Ishikawa (cell line): Measurements from ENCODE around the gene AZU1.

ENCODE experiments used
- CEBPB ChIP-seq: IDR thresholded peaks from 2 replicates; pipeline ENCODE4 v1.6.1; 2012
- CREB1 ChIP-seq: IDR thresholded peaks from 2 replicates; pipeline ENCODE4 v1.6.1; 2012; ENCODE audit warnings: low read depth
- EGR1 ChIP-seq: IDR thresholded peaks from 2 replicates; pipeline ENCODE4 v1.6.1; 2012
- EP300 ChIP-seq: IDR thresholded peaks from 2 replicates; pipeline ENCODE4 v1.6.1; 2012; ENCODE audit warnings: borderline replicate concordance
- FOXM1 ChIP-seq: IDR thresholded peaks from 2 replicates; pipeline ENCODE4 v1.6.1; 2012; ENCODE audit warnings: low read depth, borderline replicate concordance
- NFIC ChIP-seq: IDR thresholded peaks from 2 replicates; pipeline ENCODE4 v1.6.1; 2012
- RAD21 ChIP-seq: IDR thresholded peaks from 2 replicates; pipeline ENCODE4 v1.6.1; 2012; ENCODE audit warnings: low read depth
- TAF1 ChIP-seq: IDR thresholded peaks from 2 replicates; pipeline ENCODE4 v1.6.1; 2012; ENCODE audit warnings: low read depth, mild to moderate bottlenecking
- TCF12 ChIP-seq: IDR thresholded peaks from 2 replicates; pipeline ENCODE4 v1.6.1; 2012; ENCODE audit warnings: low read depth
- TEAD4 ChIP-seq: IDR thresholded peaks from 2 replicates; pipeline ENCODE4 v1.6.1; 2012
- USF1 ChIP-seq: IDR thresholded peaks from 2 replicates; pipeline ENCODE4 v1.6.1; 2012
- YY1 ChIP-seq: IDR thresholded peaks from 2 replicates; pipeline ENCODE4 v1.6.1; 2012; ENCODE audit warnings: low read depth
- ZBTB7A ChIP-seq: IDR thresholded peaks from 2 replicates; pipeline ENCODE4 v1.6.1; 2012; ENCODE audit warnings: low read depth
- TF ChIP-seq, protein P1 (sequence below): IDR thresholded peaks from 2 replicates; pipeline ENCODE4 v1.6.1; 2012; ENCODE audit warnings: low read depth, mild to moderate bottlenecking
- TF ChIP-seq, protein P2 (sequence below): IDR thresholded peaks from 2 replicates; pipeline ENCODE4 v1.6.1; 2012

AZU1 gene

GRCh38 chr19:788983-789700 is 38.5 kb upstream of the AZU1 start:
- TF ChIP-seq USF1 (no peak), EP300 (no peak), EGR1 (no peak), TAF1 (no peak), TEAD4 (no peak), TCF12 (no peak), YY1 (no peak), CEBPB (no peak), NFIC (no peak), RAD21 (no peak)
- TF ChIP-seq, protein P1, sequence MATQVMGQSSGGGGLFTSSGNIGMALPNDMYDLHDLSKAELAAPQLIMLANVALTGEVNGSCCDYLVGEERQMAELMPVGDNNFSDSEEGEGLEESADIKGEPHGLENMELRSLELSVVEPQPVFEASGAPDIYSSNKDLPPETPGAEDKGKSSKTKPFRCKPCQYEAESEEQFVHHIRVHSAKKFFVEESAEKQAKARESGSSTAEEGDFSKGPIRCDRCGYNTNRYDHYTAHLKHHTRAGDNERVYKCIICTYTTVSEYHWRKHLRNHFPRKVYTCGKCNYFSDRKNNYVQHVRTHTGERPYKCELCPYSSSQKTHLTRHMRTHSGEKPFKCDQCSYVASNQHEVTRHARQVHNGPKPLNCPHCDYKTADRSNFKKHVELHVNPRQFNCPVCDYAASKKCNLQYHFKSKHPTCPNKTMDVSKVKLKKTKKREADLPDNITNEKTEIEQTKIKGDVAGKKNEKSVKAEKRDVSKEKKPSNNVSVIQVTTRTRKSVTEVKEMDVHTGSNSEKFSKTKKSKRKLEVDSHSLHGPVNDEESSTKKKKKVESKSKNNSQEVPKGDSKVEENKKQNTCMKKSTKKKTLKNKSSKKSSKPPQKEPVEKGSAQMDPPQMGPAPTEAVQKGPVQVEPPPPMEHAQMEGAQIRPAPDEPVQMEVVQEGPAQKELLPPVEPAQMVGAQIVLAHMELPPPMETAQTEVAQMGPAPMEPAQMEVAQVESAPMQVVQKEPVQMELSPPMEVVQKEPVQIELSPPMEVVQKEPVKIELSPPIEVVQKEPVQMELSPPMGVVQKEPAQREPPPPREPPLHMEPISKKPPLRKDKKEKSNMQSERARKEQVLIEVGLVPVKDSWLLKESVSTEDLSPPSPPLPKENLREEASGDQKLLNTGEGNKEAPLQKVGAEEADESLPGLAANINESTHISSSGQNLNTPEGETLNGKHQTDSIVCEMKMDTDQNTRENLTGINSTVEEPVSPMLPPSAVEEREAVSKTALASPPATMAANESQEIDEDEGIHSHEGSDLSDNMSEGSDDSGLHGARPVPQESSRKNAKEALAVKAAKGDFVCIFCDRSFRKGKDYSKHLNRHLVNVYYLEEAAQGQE, result no peak

DNA sequence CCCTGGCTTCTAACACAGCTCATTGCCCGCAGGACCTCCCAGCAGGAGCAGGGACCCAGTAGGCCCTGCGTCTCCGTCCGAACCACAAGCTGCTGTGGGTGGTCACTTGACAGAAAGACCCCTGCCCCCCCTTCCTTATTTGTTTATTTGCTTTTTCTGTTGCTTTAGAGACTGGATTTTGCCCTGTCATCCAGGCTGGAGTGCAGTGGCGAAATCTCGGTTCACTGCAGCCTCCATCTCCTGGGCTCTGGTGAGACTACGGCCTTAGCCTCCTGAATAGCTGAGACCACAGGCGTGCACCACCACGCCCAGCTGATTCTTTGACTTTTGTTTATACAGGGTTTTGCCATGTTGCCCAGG is 38.0 kb upstream of the AZU1 start:
- TF ChIP-seq FOXM1 (no peak), TCF12 (no peak), CREB1 (no peak), ZBTB7A (no peak), RAD21 (no peak), CEBPB (no peak), TEAD4 (no peak), EGR1 (no peak), USF1 (no peak)
- TF ChIP-seq, protein P1, result no peak
- TF ChIP-seq, protein P2, sequence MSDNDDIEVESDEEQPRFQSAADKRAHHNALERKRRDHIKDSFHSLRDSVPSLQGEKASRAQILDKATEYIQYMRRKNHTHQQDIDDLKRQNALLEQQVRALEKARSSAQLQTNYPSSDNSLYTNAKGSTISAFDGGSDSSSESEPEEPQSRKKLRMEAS, result no peak

DNA sequence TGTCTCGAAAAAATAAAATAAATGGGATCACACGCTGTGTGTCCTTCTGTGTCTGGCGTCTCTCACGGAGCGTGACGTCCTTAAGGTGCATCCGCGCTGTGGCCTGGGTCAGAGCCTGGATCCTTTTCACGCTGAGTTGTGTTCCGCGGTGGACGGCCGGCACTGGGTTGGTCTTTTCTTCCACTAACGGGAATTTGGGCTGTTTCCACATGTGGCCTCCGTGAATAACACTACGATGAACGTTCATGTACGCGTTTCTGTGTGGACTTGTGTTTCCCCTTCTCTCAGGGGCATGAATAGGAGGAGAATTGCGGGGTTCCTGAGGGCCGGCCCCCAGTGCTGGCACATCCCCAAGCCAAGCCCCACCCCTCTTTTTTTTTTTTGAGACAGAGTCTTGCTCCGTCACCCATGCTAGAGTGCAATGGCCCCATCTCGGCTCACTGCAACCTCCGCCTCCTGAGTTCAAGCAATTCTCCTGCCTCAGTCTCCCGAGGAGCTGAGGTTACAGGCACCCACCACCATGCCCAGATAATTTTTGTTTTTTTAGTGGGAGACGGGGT is 36.5 kb upstream of the AZU1 start:
- TF ChIP-seq USF1, result no peak
- TF ChIP-seq YY1, result no peak
- TF ChIP-seq, protein P1, result no peak
- no peak for TF ChIP-seq ZBTB7A
- no peak for TF ChIP-seq FOXM1
- TF ChIP-seq CREB1, result no peak
- TF ChIP-seq EGR1, result no peak
- TF ChIP-seq TAF1, result no peak
- no peak for TF ChIP-seq NFIC

- TF ChIP-seq TCF12 (no peak), EP300 (no peak)
Observed at GRCh38 chr19:791567-792305, 35.9 kb upstream of the AZU1 start.
